ENCODE data around the gene MON2. TPM values are rescaled to one million over a fixed set of nuclear protein-coding genes. Genes with fewer than 3 reads are reported as not detected.
"Not testable (repeated sequence)": the region's sequence is repeated elsewhere in the genome, so short reads cannot be mapped to it uniquely, and the experiment has no call there.

MON2 gene
- total RNA-seq, 2 donors from 2014 or later = 30.3 to 43.3 TPM

DNA sequence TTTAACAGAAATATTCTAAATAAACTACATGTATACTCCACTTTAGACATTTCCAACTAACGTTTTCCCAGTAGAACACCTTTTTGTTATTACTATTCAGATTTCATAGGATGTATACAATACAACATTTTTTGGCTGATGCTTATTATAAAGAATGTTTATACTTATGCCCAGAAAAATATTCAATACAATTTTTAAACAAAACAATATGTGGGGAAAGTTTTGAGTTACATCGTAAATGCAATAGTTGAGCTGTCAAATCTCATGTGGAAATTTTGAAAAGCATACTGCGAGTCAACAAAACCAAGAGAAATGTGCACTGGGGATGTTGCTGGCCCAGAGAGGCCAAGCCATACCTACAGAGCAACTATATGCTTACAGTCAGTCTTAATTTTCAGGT lies 18.2 kb upstream of the MON2 start:
- Histone ChIP-seq H3K36me3 (ENCODE audit: control insufficient read depth, insufficient read depth, low read length) (no peaks in the 10 kb centered on the region), H3K4me1 (ENCODE audit: control insufficient read depth, insufficient read depth, low read length) (no peaks in the 10 kb centered on the region), H3K9me3 (ENCODE audit: control insufficient read depth, low read length) (peaks cover 11% of the 10 kb centered on the region), H3K27ac (ENCODE audit: low read depth, low read length) (no peak overlapping the region), H3K27me3 (ENCODE audit: control insufficient read depth, insufficient read depth, low read length, poor library complexity, severe bottlenecking) (no peaks in the 10 kb centered on the region), H3K9ac (ENCODE audit: extremely low read depth, low read length, poor library complexity, severe bottlenecking) (no peak overlapping the region), H3K4me3 (ENCODE audit: low read length) (no peak overlapping the region)
- Mint-ChIP-seq H3K36me3 (ENCODE audit: low read depth) (no peaks in the 10 kb centered on the region), H3K9me3 (no peaks in the 10 kb centered on the region), H3K4me1 (no peaks in the 10 kb centered on the region), H3K4me3 (no peak overlapping the region), H3K27ac (no peak overlapping the region), H3K27me3 (ENCODE audit: insufficient read depth) (peaks cover 9% of the 10 kb centered on the region)
- WGBS, 2 experiments (ENCODE audit: insufficient coverage in 1 of 2, insufficient read length in 1 of 2) = 83% methylated on average over 3 of the region's 3 CpGs; no CpG with 5 or more reads in 1 of the 2 experiments
- TF ChIP-seq CTCF (conservative IDR thresholded peaks at IDR 0.05) = no peak
- DNase-seq = no peak

DNA sequence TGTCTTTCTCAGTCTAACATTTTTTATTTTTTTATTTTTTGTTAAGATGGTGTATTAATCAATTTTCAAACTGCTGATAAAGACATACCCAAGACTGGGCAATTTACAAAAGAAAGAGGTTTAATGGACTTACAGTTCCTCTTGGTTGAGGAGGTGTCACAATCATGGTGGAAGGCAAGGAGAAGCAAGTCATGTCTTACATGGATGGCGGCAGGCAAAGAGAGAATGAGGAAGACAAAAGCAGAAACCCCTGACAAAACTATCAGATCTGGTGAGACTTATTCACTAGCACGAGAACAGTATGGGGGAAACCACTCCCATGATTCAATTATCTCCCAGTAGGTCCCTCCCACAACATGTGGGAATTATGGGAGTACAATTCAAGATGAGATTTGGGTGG lies 11.2 kb upstream of the MON2 start:
- H3K9ac ChIP-seq (ENCODE audit: extremely low read depth, low read length, poor library complexity, severe bottlenecking); H3K4me3 Mint-ChIP-seq; H3K4me3 ChIP-seq (ENCODE audit: low read length); H3K27me3 ChIP-seq (ENCODE audit: control insufficient read depth, insufficient read depth, low read length, poor library complexity, severe bottlenecking); H3K4me1 Mint-ChIP-seq; H3K27ac Mint-ChIP-seq; H3K4me1 ChIP-seq (ENCODE audit: control insufficient read depth, insufficient read depth, low read length); H3K36me3 Mint-ChIP-seq (ENCODE audit: low read depth); H3K27ac ChIP-seq (ENCODE audit: low read depth, low read length); H3K9me3 ChIP-seq (ENCODE audit: control insufficient read depth, low read length); H3K36me3 ChIP-seq (ENCODE audit: control insufficient read depth, insufficient read depth, low read length); DNase-seq: not testable (repeated sequence)
- Mint-ChIP-seq H3K9me3 (peaks cover 11% of the 10 kb centered on the region), H3K27me3 (ENCODE audit: insufficient read depth) (peaks cover 12% of the 10 kb centered on the region)
- 59 to 64% methylated on average over 2 of the region's 2 CpGs for WGBS, 2 experiments (ENCODE audit: insufficient coverage in 1 of 2, insufficient read length in 1 of 2)

DNA sequence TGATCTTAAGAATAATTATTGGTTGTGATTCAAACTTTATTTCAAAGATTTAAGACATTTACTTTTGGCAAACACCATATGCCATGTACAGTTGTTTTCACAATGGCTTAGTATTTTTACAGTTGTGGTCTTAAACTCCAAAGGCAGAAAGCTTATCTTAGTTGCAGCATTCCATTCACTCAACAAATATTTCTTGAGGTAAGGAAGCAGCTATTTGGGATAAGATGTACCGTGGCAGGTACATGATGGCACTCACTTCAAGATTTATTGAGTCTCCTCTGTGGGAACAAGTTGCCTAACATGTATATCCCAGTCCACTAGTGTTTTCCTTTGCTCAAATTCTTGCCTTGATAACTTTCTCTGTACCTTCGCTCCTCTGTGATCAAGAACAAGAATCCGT lies 8.0 kb upstream of the MON2 start:
- Mint-ChIP-seq H3K4me1 (no peaks in the 10 kb centered on the region), H3K4me3 (no peak overlapping the region), H3K27me3 (ENCODE audit: insufficient read depth) (peaks cover 8% of the 10 kb centered on the region), H3K36me3 (ENCODE audit: low read depth) (no peaks in the 10 kb centered on the region), H3K9me3 (peaks cover 29% of the 10 kb centered on the region), H3K27ac (no peak overlapping the region)
- H3K9me3 ChIP-seq (ENCODE audit: control insufficient read depth, low read length) = peaks cover 26% of the 10 kb centered on the region
- H3K9ac ChIP-seq (ENCODE audit: extremely low read depth, low read length, poor library complexity, severe bottlenecking) = no peak overlapping the region
- no peak for DNase-seq
- H3K27ac ChIP-seq (ENCODE audit: low read depth, low read length) = no peak overlapping the region
- no peaks in the 10 kb centered on the region for H3K36me3 ChIP-seq (ENCODE audit: control insufficient read depth, insufficient read depth, low read length)
- no peaks in the 10 kb centered on the region for H3K4me1 ChIP-seq (ENCODE audit: control insufficient read depth, insufficient read depth, low read length)
- WGBS, 2 experiments (ENCODE audit: insufficient coverage in 1 of 2, insufficient read length in 1 of 2) = 97 to 100% methylated on average over 1 to 3 of the region's 3 CpGs
- TF ChIP-seq CTCF (conservative IDR thresholded peaks at IDR 0.05) = no peak
- H3K27me3 ChIP-seq (ENCODE audit: control insufficient read depth, insufficient read depth, low read length, poor library complexity, severe bottlenecking) = no peaks in the 10 kb centered on the region
- no peak overlapping the region for H3K4me3 ChIP-seq (ENCODE audit: low read length)

DNA sequence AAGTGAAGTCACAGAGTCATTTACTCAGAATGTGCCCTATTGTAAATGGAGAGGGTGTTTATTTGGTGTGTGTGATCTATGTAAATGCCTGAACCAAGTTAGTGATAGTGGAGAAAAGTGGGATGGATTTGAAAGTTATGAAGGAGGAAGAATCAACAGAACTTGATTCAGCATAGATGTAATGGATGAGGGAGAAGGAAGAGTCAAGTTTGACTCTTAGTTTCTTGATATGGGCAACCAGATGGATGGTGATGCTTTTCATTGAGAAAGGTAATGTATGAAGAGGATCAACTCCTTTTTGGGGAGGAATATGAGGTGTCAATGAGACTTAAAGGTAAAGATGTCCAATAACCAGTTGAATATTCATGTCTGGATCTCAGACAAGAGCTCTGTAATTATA lies 6.7 kb upstream of the MON2 start:
- peaks cover 34% of the 10 kb centered on the region for H3K9me3 Mint-ChIP-seq

GRCh38 chr12:62461171-62461837 lies 5.3 kb upstream of the MON2 start:
- not testable (repeated sequence) for H3K36me3 ChIP-seq (ENCODE audit: control insufficient read depth, insufficient read depth, low read length); H3K4me1 Mint-ChIP-seq; H3K27ac ChIP-seq (ENCODE audit: low read depth, low read length); H3K36me3 Mint-ChIP-seq (ENCODE audit: low read depth); DNase-seq; H3K9ac ChIP-seq (ENCODE audit: extremely low read depth, low read length, poor library complexity, severe bottlenecking); H3K27me3 ChIP-seq (ENCODE audit: control insufficient read depth, insufficient read depth, low read length, poor library complexity, severe bottlenecking); H3K27me3 Mint-ChIP-seq (ENCODE audit: insufficient read depth); H3K4me1 ChIP-seq (ENCODE audit: control insufficient read depth, insufficient read depth, low read length); H3K4me3 Mint-ChIP-seq; H3K27ac Mint-ChIP-seq; H3K4me3 ChIP-seq (ENCODE audit: low read length)
- peaks cover 26% of the 10 kb centered on the region for H3K9me3 Mint-ChIP-seq
- 81 to 93% methylated on average over 4 to 32 of the region's 32 CpGs for WGBS, 2 experiments (ENCODE audit: insufficient coverage in 1 of 2, insufficient read length in 1 of 2)
- H3K9me3 ChIP-seq (ENCODE audit: control insufficient read depth, low read length) = peaks cover 38% of the 10 kb centered on the region

More for the DNA sequence above, 6.7 kb upstream of the MON2 start:
- Histone ChIP-seq H3K4me1 (ENCODE audit: control insufficient read depth, insufficient read depth, low read length) (no peaks in the 10 kb centered on the region), H3K27ac (ENCODE audit: low read depth, low read length) (no peak overlapping the region), H3K36me3 (ENCODE audit: control insufficient read depth, insufficient read depth, low read length) (no peaks in the 10 kb centered on the region), H3K4me3 (ENCODE audit: low read length) (no peak overlapping the region), H3K9ac (ENCODE audit: extremely low read depth, low read length, poor library complexity, severe bottlenecking) (no peak overlapping the region), H3K27me3 (ENCODE audit: control insufficient read depth, insufficient read depth, low read length, poor library complexity, severe bottlenecking) (no peaks in the 10 kb centered on the region), H3K9me3 (ENCODE audit: control insufficient read depth, low read length) (peaks cover 38% of the 10 kb centered on the region)
- Mint-ChIP-seq H3K36me3 (ENCODE audit: low read depth) (no peaks in the 10 kb centered on the region), H3K4me3 (no peak overlapping the region), H3K27ac (no peak overlapping the region), H3K4me1 (no peaks in the 10 kb centered on the region), H3K27me3 (ENCODE audit: insufficient read depth) (peaks cover 8% of the 10 kb centered on the region)
- no peak for TF ChIP-seq CTCF (conservative IDR thresholded peaks at IDR 0.05)
- no peak for DNase-seq

All from endodermal cell (in vitro differentiated cells).